Hypothalamus (tissue), 51 donors: ENCODE measurements around the gene FXR1.
"Not testable (repeated sequence)": the region's sequence is repeated elsewhere in the genome, so short reads cannot be mapped to it uniquely, and the experiment has no call there.

ENCODE experiments used
- DNase-seq, 51 donors: peaks; one replicate each; lab custom pipeline; 2025; lab: John Stamatoyannopoulos, UW

The FXR1 gene

GRCh38 chr3:180912304-180913296 lies at the start of gene FXR1:
Gene FXR1 (plus strand): TSS chr3:180912670. CDS start chr3:180912686, 16 bp downstream.
- DNase-seq: peak; percentile 61 to 99 (median 88)

- peak in 5 of 51 donors; percentile 1 to 9 (median 1) for DNase-seq
These were observed 42.3 kb upstream of the FXR1 start for GRCh38 chr3:180870008-180870699.

- no peak for DNase-seq
These were observed 40.6 kb upstream of the FXR1 start for GRCh38 chr3:180871901-180872300.

GRCh38 chr3:180872430-180872829 lies 40.0 kb upstream of the FXR1 start:
- DNase-seq: not testable (repeated sequence)

- DNase-seq: no peak
These were observed 37.3 kb upstream of the FXR1 start for GRCh38 chr3:180875124-180875698.

GRCh38 chr3:180881065-180881801 lies 31.2 kb upstream of the FXR1 start:
- no peak for DNase-seq

GRCh38 chr3:180882115-180882514 lies 30.4 kb upstream of the FXR1 start:
- DNase-seq: no peak

GRCh38 chr3:180888992-180889560 lies 23.4 kb upstream of the FXR1 start:
- DNase-seq: no peak

- DNase-seq: no peak
These were observed 13.9 kb upstream of the FXR1 start for GRCh38 chr3:180898572-180898971.

GRCh38 chr3:180909369-180910127 lies 2.9 kb upstream of the FXR1 start:
- DNase-seq: no peak

GRCh38 chr3:180910823-180911222 lies 1.6 kb upstream of the FXR1 start:
- DNase-seq: no peak

GRCh38 chr3:180911876-180912303 lies 580 bp upstream of the FXR1 start:
- DNase-seq: peak in 1 of 51 donors; percentile 25

GRCh38 chr3:180913581-180914404 lies 1.3 kb downstream of the FXR1 start:
- DNase-seq: no peak

- DNase-seq: no peak
These were observed 6.1 kb downstream of the FXR1 start for GRCh38 chr3:180918542-180918941.

GRCh38 chr3:180922242-180922641 lies 9.8 kb downstream of the FXR1 start:
- DNase-seq: no peak

GRCh38 chr3:180923561-180923960 lies 11.1 kb downstream of the FXR1 start:
- DNase-seq: no peak

GRCh38 chr3:180926526-180926925 lies 14.1 kb downstream of the FXR1 start:
- DNase-seq: no peak

GRCh38 chr3:180929376-180929775 lies 16.9 kb downstream of the FXR1 start:
- no peak for DNase-seq
